Fibroblast of gingiva (primary cell): ENCODE measurements around the gene NUDT8.
"Not testable (repeated sequence)": the region's sequence is repeated elsewhere in the genome, so short reads cannot be mapped to it uniquely, and the experiment has no call there.

Experiments used
- DNase-seq: peaks from one replicate; pipeline ENCODE4 v3.0.0-alpha.2; 2011; ENCODE audit warnings: low read depth

The NUDT8 gene

DNA sequence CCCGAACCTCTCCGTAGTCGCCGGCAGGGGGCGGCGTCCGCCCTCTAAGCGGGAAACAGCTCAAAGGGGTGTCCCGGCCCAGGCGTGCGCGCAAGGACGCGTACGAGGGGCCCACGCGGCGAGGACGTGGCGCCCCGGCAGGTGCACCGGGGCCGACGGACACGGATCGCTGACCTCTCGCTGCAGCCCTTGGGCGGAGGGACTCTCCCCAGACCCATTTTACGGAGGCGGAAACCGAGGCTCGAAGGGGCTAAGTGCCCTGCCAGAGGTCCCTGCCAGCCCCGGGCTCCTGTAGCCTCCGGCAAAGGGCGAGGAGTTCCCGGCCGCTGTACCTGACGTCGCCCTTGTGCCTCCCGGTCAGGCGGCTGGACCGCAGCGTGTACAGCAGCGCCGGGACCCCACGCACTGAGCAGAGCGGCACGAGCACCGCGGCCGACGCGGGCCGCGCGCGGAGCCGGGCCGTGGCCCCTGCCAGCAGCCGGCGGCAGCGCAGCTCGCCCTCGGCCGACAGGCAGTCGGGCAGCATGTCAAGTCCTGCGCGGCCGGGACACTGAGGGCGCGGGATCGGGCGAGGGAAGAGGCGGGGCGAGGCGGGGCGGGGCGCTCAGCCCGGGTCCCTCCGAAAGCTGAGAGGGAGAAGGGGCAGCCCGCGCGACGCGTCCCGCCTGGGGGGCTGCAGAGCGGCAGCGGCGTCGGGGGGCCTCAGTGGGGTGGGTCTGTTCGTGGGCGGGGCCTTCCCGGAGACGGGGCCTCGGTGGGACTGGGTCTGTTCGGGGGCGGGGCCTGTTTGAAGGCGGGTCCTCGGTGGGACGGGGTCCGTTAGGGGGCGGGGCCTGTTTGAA, at the start of gene NUDT8:
Gene NUDT8 (minus strand): TSS at position 552 of the 842 bp plus-strand sequence. CDS start 26 bp downstream, at position 526.
- DNase-seq, result peak; percentile 67

DNA sequence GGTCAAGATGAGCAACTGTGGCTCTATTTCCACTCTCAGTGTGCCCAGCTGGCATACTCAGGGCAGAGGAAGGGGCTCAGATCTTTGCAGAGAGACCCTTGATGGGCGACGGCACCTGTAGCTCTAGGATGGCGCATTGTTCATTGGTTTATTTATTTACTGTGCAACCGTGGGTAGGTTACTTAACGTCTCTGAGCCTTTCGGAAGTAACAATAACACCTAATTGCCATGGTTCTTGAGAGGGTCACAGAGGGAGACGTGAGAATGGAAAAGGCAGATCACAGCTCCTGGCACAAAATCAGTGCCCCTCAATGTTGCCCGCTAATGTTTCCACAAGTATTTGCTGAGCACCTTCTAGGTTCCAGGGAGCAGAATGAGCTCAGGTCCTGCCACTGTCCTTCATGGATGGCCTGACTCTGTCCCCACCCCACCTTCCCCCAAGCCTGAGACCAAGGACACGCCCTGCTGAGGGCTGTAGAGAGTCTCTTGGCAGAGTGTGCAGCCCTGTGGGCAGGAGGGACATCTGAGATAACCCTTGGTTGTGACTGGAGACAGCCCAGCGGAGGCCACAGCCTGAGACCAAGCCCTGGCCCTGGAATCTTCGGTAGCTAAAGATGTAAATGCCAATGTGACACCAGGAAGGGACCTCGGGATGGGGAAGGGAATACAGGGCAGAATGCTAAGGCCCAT, 45.5 kb upstream of the NUDT8 start:
- no peak for DNase-seq

- DNase-seq, result no peak
Observed at GRCh38 chr11:67674442-67674871, 44.7 kb upstream of the NUDT8 start, which contains the start of gene ALDH3B2. ALDH3B2 (minus strand) TSS chr11:67674623; CDS start chr11:67666935, 7,688 bp downstream.

DNA sequence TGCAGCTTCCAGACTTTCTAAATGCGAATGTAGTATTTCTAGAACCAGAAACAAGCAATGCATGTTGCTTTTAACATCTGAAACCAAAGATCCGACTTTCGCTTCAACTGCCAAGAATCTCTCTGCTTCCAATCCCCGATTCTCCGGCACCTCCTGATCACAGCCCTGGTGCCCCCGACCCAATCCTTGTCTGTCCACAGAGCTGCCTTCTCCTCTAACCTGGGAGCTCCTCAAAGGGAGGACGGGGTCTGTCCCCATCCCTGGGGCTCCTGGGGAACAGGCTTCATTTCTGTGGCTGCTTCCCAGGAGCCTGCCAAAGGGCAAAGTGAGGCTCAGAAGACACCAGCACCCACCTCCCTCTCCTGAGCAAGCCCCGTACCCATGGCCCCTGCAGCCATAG, 44.2 kb upstream of the NUDT8 start:
- DNase-seq, result no peak

- no peak for DNase-seq
Observed at GRCh38 chr11:67673358-67673757, 43.6 kb upstream of the NUDT8 start.

GRCh38 chr11:67671211-67671520, 41.4 kb upstream of the NUDT8 start:
- no peak for DNase-seq

DNA sequence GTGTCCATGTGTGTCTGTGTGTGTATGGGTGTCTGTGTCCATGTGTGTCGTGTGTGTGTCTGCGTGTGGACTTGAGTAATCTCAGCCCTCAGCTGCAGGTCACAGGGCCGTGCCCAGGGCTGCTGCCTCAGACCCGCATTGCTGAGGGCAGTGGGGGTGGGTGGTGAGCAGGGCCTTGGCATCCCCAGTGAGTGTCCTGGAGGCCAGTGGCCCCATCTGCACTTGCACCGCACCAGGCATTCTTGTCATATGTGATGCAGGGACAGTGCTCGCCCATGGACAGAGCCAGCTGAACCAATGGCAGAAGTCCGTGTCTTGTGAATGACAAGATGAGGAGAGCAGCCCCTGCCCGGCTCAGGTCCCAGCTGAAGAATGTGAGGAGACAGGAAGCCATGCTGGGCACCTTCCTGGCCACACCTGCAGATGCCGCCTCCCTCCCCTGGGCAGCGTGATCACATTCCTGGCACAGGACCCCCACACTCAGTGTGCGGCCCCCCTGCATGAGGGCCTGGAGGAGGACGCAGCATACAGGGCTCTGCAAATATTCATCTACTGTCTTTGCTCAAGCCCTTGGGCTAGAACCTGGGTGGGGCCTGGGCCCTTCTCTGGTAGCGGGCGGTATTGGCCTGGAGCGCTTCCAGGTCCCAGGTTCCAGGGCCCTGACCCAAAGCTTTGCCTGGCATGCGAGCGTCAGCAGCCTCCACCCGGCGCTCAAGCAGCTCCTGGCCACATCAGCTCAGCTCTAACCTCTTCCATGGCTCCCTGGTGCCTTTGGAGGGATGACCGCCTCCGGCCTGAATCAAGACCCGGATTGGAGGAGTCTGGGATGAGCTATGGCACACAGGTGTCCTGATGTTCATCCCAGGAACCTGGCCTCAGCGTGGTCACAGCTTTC, 40.8 kb upstream of the NUDT8 start:
- no peak for DNase-seq

GRCh38 chr11:67668192-67668551, 38.4 kb upstream of the NUDT8 start:
- no peak for DNase-seq

GRCh38 chr11:67667490-67668191, 37.9 kb upstream of the NUDT8 start:
- DNase-seq, result no peak

DNA sequence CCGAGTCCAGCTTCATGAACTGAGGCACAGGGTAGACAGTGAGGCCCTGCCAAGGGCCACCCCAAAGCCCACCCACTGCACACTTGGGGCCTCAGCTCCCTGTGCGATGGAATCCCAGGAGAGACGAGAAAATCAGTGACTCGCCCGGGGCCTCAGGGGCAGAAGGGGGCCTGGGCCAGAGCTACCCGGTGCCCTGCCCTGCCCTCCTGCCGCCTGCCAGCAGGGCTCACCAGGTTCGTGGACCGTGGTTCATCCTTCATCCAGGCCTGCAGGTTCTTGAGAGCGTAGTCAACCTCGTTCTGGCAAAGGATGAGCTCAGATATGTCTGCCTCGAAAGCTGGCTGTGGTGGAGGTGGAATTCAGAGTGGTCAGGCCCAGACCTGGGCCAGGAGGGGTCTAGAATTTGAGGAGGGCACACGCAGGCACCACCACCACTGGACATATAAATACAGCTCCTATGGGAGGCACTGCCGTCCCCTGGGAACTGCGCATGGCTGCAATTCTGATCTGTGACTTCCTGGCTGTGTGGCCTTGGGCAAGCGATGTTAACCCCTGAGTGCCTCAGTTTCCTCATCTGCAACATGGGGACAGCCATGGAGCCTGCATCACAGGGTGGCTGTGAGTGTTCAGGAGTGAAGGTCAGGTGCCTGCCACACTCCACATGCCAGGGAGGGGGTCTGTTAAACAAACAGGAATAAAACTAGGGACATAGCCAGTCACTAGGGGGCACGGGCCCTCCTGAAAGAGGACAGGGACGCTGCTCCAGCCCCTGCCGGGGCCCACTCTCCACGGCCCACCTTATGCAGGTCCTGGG, 37.1 kb upstream of the NUDT8 start:
- no peak for DNase-seq

DNA sequence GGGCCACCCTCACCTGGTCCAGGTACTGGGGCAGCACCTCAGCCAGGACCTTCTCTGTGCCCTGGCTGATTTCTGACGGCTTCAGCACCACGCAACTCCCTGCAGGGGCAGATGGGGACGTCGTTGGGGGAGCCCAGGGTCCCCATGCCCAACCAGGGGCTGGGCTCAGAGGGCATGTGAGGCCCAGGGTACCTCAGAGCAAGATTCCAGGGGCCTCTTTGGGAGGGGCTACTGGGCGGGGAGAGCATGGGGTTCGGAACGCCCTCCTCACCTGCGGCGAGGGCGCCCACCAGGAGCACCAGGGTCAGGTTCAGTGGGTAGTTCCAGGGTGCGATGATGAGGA, 36.5 kb upstream of the NUDT8 start:
- DNase-seq, result no peak

DNA sequence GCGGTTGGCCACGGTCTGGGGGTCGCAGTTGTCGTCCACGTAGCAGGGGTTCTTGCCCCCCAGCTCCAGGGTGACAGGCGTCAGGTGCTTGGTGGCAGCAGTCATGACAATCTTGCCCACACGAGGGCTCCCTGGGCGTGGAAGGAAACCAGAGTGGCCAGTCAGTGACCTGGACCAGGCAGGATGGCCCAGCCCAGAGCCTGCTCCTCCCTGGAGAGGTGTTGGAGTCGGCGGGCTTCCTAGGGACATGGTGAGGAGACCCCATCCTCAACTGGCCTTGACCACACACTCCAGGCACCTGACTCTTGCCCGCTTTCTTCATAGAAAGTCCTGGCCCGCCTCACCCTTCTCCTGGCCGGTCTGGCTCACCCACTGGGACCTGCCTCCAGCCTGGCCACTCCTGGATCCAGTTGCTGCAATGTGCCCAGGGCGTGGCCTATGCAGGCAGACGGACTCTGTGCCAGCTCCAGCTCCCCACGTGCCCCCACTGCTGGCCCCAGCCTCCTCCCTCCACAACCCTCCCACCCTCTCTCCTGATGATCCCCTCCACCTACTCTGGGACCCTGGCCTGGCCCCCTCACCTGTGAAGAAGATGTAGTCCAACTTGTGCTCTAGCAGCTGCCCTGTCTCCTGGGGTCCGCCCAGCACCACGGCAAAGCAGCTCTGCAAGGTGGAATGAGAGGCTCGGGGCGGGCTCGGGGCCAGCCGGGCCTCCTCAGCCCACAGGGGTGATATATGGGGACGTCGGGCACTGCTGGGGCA, 36.0 kb upstream of the NUDT8 start:
- no peak for DNase-seq

- no peak for DNase-seq
Observed at GRCh38 chr11:67664696-67665540, 35.2 kb upstream of the NUDT8 start.

GRCh38 chr11:67664213-67664585, 34.5 kb upstream of the NUDT8 start:
- DNase-seq, result no peak

- no peak for DNase-seq
Observed at GRCh38 chr11:67663532-67664212, 33.9 kb upstream of the NUDT8 start.

DNA sequence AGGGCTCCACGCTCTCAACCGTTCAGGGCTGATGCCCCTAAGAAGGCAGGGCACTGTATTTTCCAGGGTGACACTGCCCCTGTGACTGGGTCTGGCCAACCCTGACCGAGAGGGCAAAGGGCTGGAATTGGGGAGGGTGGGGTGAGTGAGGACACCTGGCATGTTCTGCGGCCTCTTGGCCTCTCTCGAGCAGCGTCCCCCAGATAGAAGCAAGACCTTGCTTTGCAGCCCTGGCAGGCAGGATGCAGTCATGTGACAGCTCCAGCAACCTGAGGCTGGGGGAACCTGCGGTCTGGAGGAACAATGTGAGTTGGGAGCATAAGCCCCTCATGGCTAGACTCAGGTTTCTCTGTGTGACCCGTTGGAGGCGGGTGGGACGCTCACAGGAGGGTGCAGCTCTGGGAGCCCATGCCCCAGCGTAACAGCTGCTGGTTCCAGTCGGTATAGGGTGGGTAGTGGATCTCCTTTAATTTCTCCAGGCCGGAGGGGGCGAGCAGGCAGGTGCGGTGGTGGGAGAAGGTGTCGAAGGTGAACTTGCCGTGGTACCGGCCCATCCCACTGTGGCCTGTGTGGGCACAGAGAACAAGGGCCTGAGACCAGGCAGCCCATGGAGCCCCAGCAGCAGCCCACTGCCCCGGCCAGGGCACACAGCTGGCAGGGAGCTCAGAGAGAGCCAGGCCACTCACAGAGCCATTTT, 33.2 kb upstream of the NUDT8 start:
- DNase-seq, result no peak

DNA sequence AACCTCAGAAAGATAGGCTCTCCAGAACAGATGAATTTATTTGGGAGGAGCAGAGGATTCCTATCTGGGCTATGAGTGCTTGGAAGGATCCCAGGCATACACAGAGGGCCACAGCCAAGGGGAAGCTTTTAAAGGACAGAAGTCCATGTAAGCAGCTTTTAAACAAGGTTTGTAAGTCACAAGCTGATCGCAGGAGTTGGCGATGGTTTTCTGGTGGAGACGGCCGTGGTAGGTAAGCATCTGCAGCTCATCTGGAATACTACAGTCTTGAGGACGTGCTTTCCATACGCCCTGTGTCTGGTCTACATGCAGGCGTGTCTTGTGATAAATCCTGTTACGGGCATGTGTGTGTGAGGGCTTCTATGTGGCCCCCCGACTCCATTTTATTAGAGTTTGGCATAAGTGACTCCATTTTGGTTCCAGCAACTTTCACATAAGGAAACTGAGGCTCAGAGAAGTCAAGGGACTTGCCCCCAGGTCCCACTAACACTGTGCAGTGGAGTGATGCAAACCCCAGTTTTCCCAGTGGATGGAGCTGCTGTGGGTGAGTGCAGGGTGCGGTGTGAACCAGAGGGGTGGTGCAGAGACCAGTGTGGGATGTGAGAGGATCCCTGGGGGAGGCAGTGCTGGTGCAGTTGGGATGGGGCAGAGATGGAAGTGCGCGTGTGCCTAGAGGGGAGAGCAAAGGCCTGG, 32.6 kb upstream of the NUDT8 start:
- no peak for DNase-seq

GRCh38 chr11:67660752-67661151, 31.0 kb upstream of the NUDT8 start:
- DNase-seq, result not testable (repeated sequence)
